NCI-H510A treated with DMSO at 0.1 percent for 48 hours (cell line): Measurements from ENCODE around the gene ZCCHC3.
"Not testable (repeated sequence)": the region's sequence is repeated elsewhere in the genome, so short reads cannot be mapped to it uniquely, and the experiment has no call there.

Experiments used
- DNase-seq: peaks from one replicate; lab custom pipeline; 2025; lab: John Stamatoyannopoulos, UW

The ZCCHC3 gene

DNA sequence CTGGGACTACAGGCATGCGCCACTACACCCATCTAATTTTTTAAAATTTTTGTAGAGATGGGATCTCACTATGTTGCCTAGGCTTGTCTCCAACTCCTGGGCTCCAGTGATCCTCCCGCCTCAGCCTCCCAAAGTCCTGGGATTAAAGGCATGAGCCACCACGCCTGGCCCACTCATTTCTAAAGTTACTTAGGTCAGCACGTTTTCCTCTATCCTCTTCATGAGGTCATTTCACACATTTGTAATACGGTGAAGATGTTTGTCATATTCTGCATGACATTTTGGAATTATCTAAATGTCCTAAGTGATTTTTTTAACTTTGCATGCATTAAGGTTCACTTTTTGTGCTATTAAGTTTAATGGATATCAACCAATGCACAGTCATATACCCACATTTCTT lies 16.0 kb downstream of the ZCCHC3 start:
- no peak for DNase-seq

DNA sequence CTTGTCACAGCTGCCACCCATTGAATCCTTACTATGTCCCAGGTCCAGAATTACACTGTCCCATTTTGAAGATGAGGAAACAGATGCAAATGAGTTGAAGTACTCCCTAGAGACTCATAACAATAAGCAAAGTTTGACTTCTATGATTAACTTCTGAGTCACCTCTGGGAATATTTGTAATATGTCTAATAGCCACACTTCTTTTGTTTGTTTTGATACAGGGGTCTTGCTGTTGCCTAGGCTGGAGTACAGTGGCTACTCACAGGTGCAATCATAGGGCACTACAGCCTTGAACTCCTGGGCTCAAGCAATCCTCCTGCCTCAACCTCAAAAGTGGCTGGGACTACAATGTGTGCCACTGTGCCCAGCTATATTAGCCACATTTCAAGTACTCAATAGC lies 16.6 kb downstream of the ZCCHC3 start:
- DNase-seq = no peak

DNA sequence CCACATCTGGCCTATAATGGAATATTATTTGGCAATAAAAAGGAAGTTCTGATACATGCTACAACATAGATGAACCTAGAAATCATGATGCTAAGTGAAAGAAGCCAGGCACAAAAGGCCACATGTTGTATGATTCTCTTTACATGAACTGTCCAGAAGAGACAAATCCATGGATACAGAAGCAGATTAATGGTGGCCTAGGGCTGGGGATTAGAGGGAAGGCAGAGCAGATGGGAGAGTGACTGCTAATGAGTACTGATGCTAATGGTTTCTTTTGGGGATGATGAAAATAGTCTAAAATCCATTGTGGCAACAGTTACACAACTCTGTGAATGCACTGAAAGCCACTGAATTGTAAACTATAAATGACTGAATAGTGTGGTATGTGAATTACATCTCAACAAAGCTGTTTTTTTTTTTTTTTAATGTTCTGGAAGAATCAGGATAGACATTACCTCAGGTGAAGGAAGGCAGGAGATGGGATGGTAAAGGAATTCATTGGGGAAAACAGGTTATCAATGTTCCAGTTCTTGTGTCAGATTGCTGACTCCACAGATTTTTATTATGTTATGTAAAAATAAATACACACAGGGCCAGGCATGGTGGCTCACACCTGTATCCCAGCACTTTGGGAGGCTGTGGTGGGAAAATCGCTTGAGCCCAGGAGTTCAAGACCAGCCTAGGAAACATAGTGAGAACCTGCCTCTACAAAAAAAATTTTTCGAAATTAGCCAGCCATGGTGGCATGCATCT lies 19.1 kb downstream of the ZCCHC3 start:
- no peak for DNase-seq

DNA sequence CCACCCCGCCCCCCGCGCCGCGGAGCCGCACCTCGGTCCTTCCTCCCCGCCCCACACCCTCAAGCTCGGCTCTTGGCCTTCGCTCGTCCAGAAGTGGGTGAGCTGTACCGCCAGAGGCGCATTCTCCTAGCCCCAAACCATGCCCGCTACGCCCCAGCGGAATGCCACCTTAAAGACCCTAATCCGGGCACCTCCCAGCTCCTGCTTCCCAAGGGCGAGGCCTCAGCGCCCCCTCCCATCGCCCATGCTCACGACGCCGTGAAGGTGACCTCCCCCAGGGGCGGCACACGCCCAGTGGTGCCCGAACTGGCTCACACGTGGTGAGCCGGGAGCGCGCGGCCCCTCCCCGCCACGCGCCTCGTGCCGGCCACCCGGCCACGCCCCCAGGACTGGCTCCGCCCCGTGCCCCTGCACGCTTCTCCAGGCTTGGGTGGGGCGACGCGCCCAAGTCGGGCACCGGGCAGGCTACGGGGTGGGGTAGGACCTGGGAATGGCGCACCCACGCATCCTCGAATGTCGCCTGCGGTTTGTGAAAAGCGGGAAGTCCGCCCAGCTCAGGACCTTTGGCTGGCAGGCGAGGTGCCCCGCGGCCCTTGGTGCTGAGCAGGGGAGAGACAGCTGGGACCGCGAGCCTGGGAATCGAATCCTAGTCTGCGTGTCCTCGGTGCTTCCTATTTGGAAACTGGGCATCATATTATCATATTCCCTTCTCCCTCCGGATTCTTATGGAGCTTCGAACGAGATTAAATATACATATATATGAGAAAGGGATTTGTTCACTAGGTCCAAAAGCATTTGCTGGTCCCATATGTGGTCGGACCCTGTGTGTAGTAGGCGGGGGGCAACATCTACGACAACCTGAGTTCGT lies 27.0 kb downstream of the ZCCHC3 start:
- DNase-seq = peak; percentile 94

DNA sequence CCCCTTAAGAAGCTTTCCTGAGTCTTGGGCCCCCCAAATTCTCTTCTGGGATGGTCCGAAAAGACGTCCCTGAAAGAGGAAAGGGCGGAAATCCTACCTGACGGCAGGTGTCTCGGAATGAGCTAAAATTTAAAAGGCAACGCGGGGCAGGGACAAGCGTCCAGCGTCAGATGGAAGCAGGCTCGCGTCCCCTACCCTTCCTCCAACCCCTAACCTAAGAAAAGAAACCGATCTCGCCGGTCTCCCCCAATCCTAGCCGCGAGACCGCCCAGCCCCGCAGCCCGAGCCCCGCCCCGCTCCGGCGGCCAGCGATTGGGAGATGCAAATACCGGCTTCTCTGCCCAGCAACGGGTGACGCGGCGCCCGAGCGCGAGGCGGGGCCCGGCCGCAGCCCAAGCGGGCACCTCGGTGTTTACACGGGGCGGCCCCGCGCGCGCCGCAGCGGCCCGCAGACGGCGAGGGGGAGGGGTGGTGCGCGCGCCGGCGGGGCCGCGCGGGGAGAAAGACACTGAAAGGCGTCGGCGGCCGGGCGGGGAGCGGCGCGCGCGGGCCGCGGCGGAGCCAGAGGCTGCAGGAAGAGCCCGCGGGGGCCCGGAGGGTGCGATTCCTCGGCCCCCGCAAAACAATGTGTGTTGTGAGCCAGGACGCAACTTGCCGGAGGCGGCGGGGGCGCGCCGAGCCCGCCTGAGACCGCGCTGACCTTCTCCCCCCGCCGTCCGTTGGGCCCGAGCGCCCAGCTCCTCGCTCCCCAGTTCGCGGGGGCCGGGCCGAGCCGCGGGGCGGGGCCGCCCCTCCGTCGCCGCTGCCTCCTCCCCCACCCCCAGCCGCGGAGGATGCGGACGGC lies 27.9 kb downstream of the ZCCHC3 start, which contains the start of gene SOX12:
Gene SOX12 (plus strand): TSS at position 508 of the 844 bp plus-strand sequence. CDS start 373 bp downstream, outside the sequence.
- DNase-seq = peak; percentile 96

DNA sequence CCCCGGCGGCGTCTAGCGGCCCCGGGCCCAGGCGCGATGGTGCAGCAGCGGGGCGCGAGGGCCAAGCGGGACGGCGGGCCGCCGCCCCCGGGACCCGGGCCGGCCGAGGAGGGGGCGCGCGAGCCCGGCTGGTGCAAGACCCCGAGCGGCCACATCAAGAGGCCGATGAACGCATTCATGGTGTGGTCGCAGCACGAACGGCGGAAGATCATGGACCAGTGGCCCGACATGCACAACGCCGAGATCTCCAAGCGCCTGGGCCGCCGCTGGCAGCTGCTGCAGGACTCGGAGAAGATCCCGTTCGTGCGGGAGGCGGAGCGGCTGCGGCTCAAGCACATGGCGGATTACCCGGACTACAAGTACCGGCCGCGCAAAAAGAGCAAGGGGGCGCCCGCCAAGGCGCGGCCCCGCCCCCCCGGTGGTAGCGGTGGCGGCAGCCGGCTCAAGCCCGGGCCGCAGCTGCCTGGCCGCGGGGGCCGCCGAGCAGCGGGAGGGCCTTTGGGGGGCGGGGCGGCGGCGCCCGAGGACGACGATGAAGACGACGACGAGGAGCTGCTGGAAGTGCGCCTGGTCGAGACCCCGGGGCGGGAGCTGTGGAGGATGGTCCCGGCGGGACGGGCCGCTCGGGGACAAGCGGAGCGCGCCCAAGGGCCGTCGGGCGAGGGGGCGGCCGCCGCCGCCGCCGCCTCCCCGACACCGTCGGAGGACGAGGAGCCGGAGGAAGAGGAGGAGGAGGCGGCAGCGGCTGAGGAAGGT lies 28.7 kb downstream of the ZCCHC3 start:
- DNase-seq = peak; percentile 74

DNA sequence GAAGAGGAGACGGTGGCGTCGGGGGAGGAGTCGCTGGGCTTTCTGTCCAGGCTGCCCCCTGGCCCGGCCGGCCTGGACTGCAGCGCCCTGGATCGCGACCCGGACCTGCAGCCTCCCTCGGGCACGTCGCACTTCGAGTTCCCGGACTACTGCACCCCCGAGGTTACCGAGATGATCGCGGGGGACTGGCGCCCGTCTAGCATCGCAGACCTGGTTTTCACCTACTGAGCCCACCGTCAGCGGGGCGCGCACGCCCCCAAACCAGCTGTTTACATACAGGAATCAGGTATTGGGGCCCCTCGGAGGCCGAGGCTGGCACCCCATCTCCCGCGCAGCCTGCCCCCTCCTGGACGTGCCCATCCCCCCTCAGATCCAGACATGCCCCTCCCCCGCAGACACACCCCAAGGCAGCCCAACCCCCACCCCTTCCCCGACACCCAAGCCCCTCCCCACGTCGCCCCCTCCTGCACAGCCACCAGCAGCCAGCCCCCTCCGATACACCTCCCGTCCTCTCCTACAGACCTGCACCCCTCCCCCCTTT lies 29.3 kb downstream of the ZCCHC3 start:
- no peak for DNase-seq

DNA sequence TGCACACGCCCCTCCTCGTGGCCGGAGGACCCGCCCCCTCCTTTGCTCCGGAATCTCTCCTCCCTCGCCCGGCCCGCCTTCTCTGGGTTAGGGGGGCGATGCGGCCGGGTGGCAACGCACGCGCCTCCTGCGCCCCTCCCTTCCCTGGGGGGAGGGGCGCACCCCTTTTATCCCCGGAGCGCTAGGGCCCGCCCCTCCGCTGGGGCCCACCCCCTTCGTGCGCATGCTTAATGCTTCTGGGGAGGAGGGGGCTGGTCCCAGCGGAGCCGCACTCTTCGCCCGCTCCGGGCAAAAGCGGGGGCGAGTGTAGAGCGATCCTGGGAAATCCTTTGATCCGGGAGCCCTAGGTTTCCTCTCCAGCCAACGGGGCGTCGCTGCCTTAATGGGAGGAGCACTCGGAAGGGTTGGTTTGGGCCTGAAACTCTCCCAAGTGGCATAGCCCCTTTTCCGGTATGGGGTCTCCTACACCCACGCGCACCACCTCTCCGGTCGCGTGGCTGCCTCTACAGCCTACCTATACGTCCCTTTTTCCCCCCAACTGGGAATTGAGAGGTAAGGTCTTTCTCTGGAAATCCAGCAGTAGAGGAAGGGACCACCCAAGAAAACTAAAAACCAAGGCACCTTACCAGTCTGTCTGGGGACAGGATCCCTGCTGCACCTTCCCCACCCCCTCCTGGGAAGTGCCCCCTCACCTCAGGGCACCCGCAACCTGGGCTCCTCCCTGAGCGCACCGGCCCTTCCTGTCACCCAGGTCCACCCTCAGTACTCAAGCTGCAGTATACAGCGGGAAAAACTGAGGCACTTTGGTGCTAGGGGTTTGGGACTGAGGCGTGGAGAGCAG lies 30.0 kb downstream of the ZCCHC3 start:
- DNase-seq = peak; percentile 95

DNA sequence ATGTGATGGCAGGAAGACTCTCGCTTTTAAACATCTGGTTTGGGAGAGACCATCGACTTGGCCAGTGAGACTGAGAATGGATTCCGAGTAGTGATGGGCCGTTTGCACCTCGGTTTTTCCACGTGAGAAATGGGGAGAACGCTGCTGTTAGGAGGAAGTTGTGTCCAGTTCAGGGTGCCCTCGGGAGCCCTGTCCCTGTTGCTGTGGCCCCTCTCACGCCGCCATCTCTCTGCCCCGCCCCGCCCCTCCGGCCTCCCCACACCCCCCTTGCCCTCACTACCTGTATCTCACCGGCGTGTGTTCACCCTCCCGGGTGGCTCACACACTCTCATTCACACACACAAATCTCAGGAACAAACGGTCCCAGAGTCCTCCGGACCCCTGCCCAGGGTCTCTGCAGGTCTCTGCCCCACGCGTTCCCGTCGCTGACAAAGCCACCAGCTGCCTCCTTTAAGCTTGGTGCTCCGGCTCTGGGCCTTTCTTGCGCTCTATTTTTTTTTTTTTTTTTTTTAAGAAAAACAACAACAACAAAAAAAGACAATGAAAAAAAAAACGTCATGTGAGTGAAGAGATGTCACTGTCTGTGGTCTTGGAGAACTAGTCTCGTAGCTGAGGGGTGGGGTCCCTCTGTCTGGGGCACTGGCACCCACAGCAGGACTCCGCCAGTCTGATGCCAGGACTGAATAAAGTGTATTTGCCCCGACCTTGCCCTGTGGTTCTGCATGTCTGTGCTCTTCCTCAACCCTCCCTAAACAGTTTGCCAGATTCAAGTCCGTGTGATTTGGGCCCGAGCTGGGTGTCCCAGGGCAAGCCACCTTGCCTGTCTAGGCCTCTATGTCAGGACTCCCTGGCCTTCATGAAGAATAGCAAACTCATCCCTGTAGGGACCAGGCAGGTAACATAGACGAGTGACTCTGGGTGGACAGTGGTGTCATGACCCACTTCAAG lies 30.9 kb downstream of the ZCCHC3 start:
- DNase-seq = peak; percentile 22

DNA sequence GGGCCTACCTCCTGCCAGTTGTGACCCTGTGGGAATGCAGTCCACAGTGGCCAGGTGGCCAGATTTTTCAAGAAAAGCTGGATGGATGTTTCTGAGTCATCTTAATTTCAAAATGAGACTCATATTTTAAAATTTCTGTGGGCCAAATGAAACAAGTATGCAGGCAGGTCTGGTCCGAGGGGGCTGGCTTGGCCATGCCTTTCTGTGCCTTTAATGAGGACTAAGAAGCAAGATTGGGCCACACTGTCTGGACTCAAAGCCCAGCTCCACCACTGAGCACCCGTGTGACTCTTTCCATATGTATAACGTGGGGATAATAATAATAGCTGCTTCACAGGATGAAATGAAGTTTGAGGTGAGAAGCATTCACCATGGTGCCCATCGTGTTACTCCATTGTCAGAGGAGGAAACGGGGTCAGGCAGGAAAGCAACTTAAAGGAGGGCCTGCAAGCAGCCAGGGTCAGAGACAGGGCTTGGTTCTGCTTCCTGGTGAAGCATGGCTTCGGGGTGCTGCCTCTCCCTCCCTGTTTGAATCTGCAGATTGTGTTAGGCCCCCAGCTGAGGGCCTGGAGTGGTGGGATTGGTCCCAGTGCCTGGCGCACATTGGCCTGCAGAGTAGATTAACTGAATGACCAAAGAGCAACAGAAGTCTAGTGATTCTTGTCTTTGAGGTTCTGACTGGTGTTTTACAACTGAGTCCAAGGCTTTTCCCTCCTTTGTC lies 31.8 kb downstream of the ZCCHC3 start:
- DNase-seq = no peak

DNA sequence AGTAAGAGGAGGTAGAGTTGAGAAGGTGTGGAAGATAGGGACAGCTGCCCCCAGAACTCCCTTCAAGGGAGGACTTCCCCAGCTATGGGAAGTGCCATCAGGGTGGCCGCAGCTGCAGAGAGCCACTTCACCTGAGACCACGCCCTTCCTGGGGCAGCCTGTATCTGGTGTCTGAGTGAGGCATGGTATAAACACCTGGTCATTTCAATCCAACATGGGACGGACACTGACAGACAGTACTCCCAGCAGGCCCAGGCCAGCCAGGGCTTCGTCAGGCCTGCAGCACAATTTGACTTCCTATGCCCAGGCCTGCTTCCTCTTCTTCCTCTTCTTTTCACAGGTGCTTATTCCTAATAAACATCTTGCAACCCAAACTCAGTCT lies 32.5 kb downstream of the ZCCHC3 start:
- peak; percentile 86 for DNase-seq

DNA sequence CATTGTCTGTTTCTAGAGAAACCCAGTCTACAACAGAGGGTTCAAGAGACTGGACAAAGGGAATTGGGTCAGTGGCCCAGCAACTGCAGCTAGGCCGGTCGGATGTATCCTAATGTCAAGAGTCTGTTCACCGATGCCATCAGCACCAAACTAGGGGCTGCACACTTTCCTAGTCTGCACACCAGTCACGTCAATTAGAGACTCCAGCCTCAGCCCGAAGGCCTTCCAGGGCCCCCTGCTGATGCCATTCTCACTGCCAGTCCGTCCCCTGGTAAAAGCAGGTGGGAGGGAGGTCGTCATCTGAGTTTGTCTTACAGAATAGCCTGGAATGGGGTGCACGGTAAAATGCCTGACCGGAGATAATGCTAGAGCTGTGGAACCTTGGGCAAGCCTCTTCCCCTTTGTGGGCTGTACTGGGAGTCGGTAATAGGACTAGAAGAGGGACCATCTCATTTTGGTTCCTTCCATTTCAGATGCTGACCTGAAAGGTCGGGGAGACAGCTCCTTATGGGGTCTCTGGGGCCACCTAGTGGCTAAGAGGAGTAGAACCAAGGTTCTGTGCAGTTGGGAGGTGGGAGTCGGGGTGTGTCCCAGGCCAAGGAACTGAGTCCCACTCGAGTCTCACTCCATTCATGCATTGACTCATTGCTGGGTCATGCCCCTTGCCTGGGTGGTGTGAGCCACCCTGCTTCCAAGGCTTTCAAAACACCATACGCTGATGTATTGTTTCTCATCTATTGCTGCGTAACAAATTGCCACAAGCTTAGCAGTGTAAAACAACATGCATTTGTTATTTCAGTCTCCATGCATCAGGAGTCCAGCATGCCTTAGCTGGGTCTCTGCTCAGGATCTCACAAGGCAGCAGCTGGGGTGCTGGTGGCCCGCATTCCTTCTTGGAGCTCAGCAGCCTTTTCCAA lies 33.1 kb downstream of the ZCCHC3 start:
- peak; percentile 66 for DNase-seq

DNA sequence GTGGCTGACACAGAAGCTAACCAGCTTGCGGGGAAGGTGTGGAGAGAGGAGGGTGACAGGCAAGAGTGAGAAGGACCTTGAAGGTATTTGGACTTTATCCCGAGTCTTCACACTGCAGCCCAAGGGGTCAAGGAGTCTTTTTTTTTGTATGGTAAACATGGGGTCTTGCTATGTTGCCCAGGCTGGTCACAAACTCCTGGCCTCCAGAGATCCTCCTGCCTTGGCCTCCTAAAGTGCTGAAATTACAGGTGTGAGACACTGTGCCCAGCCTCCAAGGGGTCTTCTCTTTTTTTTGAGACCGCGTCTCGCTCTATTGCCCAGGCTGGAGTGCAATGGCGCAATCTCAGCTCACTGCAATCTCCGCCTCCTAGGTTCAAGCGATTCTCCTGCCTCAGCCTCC lies 37.2 kb downstream of the ZCCHC3 start:
- DNase-seq = no peak

DNA sequence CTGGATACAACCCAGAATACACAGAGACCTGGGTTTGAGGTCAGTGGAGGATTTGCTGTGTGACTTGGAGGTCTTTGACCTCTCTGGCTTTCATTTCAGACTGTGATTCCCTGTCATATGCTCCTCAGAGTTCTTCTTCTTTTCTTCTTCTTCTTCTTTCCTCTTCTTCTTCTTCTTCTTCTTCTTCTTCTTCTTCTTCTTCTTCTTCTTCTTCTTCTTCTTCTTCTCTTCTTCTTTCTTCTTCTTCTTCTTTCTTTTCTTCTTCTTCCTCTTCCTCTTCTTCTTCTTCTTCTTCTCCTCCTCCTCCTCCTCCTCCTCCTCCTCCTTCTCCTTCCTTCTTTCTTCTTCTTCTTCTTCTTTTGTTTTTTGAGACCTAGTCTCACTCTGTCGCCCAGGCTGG lies 38.7 kb downstream of the ZCCHC3 start:
- not testable (repeated sequence) for DNase-seq

DNA sequence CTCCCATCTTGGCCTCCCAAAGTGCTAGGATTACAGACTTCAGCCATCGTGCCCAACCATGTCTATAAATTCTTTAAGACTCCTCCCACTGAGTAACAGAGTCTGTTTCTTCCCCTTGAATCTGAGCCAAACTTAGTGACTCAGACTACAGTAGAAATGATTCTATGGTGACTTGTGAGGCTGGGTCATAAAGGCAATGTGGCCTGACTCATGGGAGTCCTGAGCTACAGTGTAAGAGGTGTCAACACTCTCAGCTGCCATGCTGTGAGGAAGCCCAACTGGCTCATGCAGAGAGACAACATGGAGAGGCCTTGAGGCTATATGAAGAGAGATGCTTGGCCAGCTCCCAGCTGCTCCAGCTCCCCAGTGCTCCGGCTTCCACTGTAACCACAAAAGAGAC lies 44.3 kb downstream of the ZCCHC3 start:
- DNase-seq = no peak

DNA sequence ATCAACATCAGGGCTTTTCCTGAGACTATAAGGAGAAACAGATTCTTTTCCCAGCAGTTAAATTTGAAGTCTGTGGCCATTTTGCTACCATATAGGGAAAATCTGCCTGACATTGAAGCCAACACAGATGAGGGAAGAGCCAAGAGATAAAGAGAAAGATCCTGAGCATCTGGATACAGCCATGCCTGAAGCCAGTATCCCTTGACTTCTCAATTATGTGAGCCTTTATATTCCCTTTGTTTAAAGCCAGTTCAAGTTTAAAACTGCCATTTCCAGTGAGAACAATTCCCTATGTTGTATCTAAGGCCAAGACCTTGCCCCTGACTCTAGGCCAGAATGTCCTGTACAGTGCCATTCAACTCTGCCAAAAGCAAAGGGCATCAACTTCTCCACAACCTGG lies 45.7 kb downstream of the ZCCHC3 start:
- DNase-seq = no peak

DNA sequence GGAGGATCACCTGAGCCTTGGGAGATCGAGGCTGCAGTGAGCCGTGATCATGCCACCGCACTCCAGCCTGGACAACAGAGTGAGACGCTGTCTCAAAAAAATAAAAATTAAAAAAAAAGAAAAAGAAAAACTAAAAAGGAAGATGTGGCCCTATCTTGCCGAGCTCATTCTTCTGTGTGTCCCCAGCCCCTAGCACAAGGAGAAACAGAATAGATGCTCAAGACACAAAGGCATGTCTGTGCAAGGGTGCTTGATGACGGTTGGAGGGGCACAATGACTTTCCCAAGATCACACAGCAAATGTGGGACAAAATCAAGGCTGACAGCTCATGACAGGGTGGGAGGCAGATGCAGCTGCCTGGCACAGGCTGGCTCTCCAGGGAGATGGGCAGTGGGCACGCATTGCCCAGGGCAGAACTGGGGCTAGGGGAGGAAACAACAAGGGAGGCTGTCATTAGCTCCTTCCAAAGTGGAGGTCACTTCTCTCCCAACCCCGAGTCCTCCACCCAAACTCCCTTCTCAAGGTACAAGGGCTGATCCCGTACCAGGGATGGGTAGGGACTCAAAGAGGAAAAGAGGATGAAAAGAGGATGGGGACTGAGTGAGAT lies 48.8 kb downstream of the ZCCHC3 start:
- DNase-seq = no peak
